GM18519 (cell line): Measurements from ENCODE around the gene INPPL1.
"Not testable (repeated sequence)": the region's sequence is repeated elsewhere in the genome, so short reads cannot be mapped to it uniquely, and the experiment has no call there.

Source experiments
- ATAC-seq: cut with Tn5 transposase; IDR thresholded peaks from one replicate; pipeline ENCODE4 v1.9.1; 2021; ENCODE audit warnings: mild to moderate bottlenecking, moderate library complexity; ENCODE audit not compliant: unreplicated experiment, low FRiP score

The INPPL1 gene

DNA sequence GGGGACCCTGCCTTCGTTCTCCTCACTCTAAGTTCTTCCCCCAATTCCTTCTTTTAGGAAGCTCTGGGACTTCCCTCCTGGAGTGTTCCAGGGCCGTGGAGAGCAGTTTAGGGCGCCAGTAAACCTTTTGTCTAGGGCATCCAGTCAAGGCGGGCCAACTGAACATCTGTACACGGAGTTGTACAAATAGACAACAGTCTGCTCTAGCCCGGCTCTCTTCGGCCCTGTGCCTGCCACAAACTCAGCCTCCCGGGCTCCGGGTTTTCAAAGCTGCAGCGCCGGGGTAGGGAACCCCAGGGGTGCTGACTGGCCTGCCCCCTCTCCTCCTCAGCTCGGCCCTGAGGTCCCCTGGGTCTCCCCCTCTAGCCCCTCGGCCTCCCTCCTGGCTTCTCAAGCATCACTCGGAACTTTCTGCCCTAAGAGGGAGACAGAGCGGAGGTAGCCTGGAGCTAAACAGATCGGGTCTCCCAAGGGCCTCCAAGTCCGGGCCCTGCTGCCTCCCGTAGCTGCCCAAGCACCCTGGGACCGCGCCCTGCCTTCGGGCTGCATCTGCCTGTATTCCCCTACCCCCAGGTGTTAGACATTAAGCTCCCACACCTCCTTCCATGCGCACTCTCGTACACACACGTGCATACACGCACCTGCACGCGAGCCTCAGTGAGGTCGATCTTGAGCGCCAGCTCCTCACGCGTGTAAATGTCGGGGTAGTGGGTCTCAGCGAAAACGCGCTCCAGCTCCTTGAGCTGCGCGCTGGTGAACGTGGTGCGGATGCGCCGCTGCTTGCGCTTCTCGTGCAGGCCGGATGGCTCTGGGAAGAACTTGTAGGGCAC, 16.1 kb downstream of the INPPL1 start:
- no peak for ATAC-seq

DNA sequence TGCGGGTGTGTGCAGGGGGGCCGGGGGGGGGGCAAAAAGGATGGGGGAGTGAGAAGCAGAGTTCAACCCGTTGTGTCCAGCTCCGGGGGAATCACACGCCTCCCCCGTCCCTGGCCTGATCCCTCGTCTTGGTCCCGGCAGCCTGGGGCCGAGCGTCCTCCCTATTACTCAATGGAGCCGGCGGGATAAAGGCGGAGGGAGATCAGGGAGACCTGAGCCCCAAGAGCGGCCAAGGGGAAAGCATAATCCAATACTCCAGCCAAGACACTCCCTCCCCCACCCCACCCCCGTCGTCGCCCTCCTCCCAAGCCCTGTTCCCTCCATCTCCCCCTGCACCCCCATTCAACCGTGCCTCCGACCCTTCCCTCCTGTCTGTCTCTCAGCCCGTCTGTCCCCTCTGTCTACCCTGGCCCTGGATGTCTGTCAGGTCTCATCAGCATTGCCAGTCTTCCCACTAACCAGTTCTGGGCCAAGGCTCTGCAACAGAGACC, 16.8 kb downstream of the INPPL1 start:
- no peak for ATAC-seq

DNA sequence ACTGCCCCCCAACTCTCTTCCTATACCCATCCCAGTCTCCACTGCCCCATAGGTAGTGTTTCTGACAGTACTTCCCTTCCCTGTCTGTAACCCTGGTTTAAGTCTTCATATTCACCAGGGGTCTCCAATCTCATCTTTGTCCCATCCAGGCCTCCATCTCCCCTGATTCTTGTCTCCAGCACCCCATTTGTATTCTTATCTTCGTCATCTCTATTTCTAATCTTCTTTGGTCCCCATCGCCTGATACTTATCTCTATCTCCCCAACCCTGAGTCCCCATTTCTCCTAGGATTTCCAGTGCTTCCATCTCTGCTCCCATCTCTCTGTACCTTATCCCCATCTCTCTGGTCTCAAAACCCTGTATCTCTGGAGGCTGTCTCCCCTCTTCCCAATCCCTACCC, 17.6 kb downstream of the INPPL1 start:
- ATAC-seq = no peak

- no peak for ATAC-seq
Measured at GRCh38 chr11:72243173-72244059, 18.8 kb downstream of the INPPL1 start.

DNA sequence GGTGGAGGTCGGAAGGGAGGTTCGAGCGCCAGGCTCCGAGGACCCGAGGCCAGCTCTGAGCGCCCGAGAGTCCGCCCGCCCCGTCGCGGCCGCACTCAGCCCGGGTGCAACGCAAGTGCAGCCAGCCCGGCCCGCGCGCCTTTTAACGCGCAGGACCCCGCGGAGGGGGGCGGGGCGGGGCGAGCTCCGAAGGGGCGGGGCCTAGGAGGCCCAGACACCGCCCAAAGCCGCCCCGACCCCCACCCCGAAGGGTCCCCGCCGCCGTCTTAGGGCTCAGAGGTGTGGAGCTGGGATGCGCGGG, 19.4 kb downstream of the INPPL1 start, which contains the start of gene PHOX2A:
Gene PHOX2A, minus strand, starts transcription at position 117 of the 301 bp plus-strand sequence. CDS start 172 bp downstream, outside the sequence.
- no peak for ATAC-seq

DNA sequence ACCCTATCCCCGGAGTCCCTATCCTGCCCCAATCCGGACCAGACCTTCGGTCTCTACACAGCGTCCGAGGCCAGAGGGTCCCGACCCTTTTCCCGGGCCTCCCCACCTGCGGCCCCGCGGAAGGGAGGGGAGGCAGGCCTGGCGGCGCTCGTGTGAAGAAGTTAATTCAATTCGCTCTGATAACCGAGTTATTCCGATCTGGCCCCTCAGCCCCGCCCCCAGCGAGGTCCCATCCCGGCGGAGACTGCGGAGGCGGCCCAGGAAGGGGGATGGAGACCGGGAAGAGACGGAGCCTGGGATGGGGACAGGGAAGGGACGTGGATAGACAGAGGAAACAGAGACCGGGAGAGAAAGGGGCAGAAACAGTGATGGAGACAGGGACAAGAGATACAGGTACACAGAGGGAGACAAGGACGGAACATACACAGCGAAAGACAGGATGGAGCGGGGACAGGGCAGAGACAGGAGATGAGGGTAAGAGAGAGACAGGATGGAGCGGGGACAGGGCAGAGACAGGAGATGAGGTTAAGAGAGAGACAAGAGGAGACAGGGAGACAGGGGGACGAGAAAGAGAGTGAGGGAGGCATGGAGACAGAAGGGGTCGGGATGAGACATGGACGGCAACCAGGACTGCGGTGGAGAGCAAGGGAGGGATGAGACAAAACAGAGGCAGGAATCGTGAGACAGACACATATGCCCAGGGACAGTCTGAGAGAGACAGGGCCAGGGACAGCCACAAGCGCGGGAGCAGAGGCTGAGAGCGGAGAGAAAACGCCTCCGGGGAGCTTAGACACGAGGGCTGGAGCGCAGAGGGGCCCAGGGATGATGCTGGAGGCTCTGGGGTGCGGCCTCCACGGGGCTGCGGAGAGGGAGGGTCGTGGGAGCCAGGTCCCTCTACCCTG, 20.0 kb downstream of the INPPL1 start:
- no peak for ATAC-seq

GRCh38 chr11:72245263-72245816, 20.8 kb downstream of the INPPL1 start:
- no peak for ATAC-seq

DNA sequence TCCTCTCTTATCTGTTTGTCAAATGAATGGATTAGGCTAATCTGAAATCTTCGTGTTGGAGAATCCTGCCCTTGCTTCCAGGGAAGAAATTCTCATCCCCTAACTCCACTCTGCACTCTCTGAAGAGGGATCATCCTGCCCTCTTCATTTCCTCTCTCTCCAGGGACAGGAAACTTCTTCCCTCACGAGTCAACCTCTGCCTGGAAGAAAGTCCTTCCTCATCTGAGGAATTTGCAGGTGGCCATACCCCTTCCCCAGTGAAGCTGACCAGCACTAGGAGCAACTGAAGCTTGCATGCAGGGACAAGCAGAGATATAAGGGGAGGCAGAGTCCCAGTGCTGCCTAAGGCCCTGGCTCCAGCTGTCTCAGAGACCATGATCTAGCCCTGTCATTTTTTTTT, 23.0 kb downstream of the INPPL1 start:
- ATAC-seq = no peak

DNA sequence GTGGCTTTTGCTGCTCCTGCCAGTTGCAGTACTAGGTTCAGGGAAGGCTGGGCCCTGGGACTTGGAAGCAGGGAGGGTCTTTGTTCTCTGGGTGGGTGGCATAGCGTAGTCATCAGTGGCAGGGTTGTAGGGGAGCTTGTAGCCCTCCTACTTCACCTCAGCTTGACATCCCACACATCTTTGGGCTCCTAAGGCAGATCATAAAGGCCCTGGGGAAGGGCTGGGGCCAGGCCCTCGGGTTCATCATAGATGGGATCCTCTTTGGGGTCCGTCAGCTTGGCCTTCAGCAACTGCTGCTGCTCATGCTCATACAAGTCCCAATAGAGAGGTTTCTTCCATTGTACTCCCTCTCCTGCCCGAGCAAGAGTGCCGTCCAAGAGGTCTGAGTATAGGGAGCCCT, 25.4 kb downstream of the INPPL1 start:
- no peak for ATAC-seq

- no peak for ATAC-seq
Measured at GRCh38 chr11:72250661-72251464, 26.3 kb downstream of the INPPL1 start.

DNA sequence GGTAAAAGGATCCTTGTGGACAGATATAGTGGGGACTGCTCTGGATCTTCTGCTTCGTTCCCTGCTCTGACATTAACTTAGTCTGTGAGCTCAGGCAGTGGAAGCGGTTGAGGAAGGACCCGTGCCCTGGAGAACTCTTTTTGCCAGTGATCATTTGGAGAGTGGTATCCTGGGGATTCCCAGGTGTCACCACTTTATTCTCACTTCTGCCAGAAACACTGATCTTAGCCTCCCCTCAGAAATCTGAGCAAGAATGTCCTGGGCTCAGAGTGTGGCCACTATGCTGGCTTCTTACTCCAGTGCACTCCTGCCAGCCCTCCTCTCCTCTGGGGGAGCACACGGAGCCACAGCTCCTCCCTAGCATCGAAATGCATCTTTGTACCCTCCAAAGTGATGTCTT, 27.0 kb downstream of the INPPL1 start:
- no peak for ATAC-seq

GRCh38 chr11:72253392-72253791, 28.8 kb downstream of the INPPL1 start:
- ATAC-seq = no peak

DNA sequence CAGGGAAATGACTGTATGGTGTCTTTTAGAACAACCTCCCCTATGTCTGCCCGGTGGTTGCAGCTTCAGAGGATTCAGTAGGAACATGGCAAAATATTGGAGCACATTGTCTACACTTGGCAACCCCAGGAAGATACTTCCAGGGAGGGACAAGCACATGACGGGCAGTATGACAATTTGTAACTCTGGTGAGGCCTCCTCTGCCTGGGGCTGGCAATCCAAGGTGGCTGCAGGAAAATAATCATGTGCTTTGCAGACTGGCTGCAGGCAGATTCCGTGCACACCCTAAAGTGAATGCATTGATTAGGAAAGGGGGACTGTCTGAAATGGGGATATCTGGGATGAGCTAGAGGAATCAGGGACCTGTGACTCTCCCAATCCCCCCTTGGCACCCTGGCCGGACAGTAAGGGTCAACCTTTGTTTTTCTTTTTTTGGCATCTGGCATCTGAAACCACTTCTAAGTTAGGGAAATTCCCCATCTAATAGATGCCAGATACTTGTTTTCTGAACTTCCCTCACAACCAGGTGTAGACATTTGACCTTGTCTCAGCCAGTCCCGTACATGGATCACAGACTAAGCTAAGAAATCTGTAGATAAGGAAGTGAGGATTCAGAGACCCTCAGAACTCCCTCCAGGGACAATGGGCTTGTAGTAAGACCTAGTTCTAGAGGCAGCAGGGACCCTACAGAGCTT, 29.9 kb downstream of the INPPL1 start:
- ATAC-seq = no peak

GRCh38 chr11:72257570-72257969, 33.0 kb downstream of the INPPL1 start:
- ATAC-seq = no peak

DNA sequence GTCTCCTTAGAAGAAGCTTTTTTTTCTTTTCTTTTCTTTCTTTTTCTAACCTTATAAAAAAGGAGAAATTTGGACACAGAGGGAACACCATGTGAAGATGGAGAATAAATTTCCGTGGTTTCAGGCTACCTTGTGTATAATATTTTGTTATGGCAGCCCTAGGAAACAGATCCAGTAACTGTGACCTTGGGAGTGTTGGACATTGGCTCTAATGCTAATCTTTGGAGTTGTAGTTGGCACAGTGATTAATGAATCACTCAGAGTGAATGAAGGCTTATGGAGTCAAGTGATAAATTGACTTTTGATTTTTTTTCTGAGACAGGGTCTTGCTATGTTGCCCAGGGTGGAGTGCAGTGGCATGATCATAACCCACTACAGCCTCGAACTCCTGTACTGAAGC, 34.9 kb downstream of the INPPL1 start:
- ATAC-seq = no peak

DNA sequence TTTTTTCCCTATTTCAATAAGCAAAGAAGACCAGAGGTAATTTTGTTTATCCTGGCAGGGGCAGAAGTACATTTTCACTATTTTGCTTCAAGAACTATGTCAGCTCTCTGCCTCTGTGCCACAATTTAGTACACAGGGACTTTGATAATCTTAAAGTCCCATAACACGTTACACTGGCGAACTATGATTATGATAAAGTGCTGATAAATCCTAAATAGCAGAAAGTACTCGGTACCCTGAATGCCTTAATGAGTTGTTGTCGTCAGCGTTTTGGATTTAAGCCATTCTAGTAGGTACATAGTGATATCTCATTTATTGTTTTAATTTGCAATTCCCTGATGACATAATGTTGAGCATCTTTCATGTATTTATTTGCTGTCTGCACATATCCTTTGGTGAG, 36.0 kb downstream of the INPPL1 start:
- ATAC-seq = no peak

GRCh38 chr11:72263361-72263760, 38.8 kb downstream of the INPPL1 start:
- ATAC-seq = no peak

DNA sequence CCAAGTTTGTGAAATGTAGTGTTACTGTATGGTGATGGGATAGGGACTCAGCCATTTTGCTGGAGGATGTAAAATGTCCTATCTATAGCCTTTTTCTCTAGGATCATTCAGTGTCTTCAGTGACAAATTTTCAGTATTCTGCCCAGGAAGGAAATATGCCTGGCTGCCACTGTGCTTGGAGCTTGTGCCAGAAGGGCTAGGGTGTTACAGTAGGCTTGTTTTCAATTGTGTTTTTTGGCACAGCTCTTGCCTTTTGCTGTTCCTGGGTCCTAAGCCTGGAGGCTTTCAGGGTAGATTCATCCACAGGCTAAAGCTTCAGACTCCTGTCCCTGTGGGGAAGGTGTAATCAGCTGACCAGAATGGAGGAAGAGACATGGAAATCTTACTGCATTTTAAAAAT, 41.4 kb downstream of the INPPL1 start:
- no peak for ATAC-seq

- not testable (repeated sequence) for ATAC-seq
Measured at GRCh38 chr11:72266960-72267359, 42.4 kb downstream of the INPPL1 start.
